HG02840 (cell line): Measurements from ENCODE around the gene DRAXIN.
A peak's percentile ranks its signal among the peaks of the same experiment; 100 is the strongest.

ENCODE experiments used
- ATAC-seq: cut with Tn5 transposase; IDR thresholded peaks from one replicate; pipeline ENCODE4 v1.9.1; 2021; ENCODE audit warnings: mild to moderate bottlenecking, moderate library complexity, moderate number of reproducible peaks; ENCODE audit not compliant: unreplicated experiment, low FRiP score

Gene DRAXIN

DNA sequence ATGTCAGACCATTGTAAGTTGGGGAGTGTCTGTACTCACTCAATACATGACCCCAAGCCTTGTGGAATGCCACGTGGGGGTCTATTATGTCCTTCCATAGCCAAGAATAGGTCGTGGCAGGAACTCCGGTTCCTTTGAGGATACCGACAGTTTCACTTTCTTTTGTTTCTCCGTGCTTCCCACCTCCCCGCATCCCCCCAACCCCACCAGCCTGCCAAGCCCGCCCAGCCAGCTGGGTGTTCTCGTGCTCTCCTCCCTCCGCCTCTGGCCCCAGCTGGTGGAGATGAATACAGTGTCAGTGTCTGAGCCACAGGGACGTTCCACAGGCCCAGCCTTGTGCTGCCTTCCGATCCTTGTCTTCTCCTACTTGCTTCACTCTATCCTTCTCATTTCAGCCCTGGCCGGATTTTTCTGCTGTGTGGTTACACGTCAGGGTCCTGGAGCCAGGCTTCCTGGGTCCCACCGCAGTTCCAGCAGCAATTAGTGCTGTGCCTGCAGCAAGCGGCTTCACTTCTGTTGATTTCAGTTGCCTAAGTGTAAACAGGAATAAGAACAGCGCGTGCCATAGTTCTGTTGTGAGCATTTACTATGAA lies 40.3 kb downstream of the DRAXIN start:
- no peak for ATAC-seq

- no peak for ATAC-seq
Observed at GRCh38 chr1:11733306-11733705, 41.8 kb downstream of the DRAXIN start.

DNA sequence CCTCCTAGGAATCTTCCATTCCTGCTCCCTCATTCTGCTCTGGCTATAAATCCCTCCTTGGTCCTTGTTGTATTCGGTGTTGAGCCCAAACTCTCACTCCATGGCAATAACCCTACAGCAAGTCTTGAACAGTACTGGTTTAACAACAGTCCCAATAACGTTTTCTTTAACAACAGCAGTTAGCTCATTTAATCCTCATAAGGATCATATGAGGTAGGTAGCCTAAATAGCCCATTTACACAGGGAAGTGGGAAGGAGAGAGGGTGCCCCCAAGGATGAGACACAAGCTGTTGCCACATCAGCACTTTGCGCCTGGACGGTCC lies 44.0 kb downstream of the DRAXIN start:
- ATAC-seq: peak; percentile 28

DNA sequence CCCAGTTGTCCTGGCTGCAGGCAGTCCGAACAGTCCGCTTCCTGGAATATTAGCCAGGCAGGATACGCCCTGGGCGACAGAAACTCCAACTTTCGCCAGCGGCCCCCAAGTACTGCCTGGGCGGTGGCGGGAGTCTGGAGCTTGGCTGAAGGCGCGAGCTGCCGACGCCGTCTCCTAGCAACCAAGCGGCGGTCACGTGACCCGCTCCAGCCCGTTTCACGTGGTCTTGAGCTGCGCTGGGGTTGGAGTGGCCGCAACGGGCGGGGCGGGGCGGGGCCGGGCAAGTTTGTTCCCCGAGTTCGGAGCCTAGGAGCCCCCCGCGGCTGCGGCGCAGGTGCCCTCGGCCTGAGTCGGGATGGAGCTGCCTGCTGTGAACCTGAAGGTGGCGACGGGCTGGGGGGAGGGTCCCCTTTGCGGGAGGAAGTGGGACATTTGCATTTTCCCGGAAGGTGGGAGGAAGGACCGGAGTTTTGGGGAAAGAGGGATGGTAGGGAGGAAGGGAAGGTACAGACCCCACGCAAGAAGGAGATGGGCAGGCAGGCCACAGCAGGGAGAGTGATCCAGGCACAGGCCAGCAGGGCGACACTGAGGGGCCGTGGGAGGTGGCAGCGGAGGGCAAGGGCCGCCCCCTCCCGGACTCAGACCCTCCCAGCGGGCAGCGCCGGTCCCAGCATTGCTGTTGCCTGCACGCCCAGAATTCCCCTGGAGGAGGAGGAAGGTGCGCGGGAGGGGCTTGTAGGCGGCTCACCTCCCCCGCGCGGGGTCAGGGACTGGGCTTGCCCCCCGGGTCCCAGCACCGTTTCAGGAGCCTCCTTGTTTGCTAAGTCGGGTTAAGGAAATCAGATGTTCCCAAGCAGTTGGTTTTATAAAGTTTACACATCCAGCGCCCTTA lies 44.6 kb downstream of the DRAXIN start, which contains the start of gene AGTRAP:
Gene AGTRAP (plus strand): TSS at position 283 of the 892 bp plus-strand sequence. CDS start 73 bp downstream, at position 356.
- ATAC-seq: peak; percentile 70

DNA sequence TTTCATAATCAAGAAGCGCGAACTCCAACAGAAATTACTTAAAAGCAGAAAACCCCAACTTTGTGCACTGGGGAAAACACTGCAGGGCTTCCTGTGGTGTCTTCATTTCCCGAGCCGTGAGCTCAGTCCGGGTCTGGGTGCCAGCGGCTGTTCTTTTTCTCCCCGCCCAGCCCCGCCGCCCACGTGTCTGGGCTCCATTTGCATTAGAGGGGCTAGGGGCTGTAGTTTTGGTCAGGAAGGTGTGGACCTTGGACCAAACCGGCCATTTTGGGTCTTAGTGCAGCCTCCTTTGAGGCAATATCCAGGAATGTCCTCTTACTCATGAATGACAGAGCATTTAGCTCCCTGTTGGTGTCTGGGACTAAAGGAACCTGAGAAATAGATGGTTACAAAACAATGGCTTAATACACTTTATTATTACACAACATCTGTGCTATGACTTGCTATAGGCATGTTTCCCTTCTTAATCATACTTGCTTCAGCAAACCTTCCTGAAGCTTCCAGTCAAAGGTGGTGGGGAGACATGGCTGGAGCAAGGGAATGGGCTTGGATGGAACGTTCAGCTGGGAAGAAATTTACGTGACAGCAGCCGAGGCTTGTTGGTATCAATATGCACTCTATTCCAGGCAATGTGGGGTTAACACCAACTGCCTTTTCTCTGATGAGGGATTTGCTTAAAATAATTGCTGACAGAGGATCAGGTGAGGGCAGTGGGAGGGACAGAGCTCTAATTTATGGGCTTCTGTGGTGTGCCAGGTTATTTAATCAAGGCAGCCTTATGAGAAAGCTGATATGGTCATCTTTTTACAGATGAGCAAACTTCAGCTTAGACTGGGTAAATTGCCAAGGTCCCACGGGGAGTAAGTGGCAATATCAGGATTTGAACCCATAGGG lies 45.5 kb downstream of the DRAXIN start:
- ATAC-seq: no peak

DNA sequence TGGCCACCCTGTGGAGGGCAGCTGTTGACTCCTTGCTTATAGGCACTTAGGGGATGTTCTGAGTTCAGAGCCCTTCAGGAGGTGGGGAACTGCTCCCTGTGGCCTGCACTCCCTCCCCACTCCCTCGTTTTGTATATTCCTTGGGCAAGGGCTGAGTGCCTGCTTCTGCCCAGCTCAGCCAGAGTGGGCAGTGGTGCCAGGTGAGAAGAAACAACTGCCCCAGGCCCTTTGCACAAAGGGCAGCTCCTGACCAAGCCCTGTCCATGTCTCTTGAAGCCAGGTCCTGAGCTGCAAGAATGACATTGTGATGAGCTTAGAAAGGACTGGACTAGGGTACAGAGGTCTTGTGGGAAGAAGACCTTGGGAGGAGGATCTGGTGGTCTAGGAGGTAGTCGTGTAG lies 46.6 kb downstream of the DRAXIN start:
- no peak for ATAC-seq

DNA sequence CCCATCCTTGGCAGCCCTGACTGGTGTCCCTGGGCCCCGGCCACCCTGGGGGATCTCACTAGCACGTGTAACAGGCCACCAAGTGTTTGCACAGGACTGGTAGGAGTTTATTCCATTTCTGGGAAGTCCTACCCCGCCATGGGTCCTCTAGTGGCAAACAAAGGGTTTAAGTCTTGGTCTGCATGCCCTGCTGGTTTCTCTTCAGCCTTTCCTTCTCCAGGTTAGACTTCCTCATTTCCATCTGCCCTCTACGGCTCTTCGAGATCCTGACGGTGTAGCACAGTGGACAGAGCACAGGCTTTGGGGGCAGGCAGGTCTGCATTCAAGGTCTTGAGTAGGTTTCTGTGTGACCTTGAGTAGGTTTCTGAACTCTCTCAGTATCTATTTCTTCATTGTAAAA lies 47.3 kb downstream of the DRAXIN start:
- no peak for ATAC-seq

DNA sequence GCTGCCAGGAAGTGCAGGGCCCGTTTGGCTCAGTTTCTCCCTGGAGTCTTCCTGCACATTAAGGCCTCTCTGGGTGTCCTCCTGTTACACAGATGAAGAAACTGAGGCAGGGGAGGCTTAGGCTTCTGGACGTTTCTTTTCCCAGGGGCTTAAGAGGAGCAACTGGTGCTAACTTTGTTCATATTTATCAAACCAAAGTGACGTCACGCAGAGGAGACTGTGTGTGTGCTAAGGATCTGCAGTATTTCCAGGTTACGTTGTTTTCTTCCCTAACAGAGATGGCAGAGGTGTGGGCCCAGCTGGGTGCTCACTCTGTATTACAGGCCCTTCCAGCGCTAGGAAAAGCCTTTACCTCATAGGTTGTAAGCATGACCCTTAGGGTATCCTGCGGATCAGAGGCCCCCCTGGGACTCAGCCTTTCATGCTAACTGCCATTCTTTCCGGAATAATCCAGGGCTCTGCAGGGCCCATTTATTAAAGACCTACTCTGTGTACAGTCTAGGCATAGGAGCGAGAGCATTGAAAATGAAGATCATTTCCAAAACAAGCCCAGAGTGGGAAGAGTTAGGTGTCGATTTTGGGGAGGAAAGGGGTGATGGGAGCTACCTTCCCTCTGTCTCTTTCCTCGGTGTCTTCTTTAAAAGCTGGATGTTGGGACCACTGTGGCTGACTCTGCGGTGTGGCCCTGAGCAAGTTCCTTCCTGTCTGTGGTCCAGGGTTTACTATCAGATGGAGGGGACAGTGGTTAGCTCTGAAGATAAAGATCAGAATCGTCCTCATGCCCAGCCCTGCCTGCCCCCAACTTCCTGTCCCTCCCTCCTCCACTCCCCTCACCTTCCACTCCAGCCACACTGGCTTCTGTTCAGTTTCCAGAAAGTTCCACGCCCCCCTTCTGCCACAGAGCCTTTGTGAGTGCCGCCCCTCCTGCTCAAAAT lies 49.0 kb downstream of the DRAXIN start:
- ATAC-seq: no peak

DNA sequence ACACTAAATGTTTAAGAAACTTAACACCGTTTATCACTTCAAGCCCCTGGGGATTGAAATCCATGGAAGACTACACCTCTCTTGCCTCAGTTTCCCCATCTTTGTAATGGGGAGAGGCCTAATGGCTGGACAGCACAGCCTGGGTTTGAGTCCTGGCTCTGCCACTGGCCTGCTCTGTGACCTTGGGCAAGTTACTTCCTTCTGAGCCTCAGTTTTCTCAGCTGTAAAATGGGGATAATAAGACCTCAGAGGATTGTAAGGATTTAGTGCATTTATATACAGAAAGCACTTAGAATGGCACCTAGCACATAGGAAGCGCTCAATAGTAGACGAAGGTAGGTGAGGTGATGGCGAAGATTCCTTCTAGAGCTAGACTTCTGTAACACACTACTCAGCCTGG lies 50.0 kb downstream of the DRAXIN start:
- ATAC-seq: no peak

GRCh38 chr1:11741919-11742558 lies 50.5 kb downstream of the DRAXIN start:
- no peak for ATAC-seq

DNA sequence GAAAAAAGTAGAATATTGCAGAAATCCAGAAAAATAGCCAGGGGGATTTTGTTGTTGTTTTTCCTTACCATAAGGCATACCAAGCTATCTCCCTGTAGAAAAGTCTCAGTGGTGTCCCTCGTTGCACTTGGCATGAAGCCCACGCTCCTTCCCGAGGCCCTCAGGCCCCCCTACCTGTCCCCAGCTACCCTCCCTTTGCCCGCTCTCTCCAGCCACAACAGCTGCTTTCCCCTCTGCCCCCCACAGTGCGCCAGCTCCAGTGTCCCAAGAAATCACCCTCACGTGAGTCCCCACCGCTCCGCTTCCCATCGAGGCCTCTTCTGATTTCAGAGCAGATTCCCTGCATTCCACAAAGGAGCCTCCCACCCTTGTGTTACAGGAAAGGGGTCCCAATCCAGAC lies 52.8 kb downstream of the DRAXIN start:
- ATAC-seq: no peak

- ATAC-seq: no peak
Observed at GRCh38 chr1:11746092-11746491, 54.6 kb downstream of the DRAXIN start.

GRCh38 chr1:11746795-11747487 lies 55.4 kb downstream of the DRAXIN start:
- ATAC-seq: no peak

- ATAC-seq: no peak
Observed at GRCh38 chr1:11748294-11749202, 57.0 kb downstream of the DRAXIN start.

DNA sequence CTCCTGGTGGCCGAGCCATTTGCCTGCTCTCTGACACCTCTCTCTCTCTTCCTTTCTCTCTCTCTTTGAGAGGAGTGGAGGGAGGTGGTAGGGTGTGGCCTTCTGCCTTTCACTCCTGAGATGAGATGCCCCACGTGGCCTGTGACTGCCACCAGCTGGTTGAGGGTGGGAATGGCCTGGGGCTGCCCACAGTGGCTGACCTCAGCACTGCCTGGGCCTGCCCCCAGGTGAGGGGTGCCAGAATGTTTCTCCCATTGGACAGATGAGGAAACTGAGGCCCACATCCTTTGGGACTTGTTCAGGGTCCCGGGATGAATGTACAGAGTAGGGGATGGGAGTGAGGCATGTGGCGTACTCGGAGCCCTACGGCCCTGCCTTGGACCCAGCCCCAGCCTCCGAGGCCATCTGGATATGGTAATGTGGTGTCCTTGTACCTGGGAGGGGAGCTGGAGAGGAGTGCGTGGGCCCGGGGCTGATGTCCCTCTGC lies 57.7 kb downstream of the DRAXIN start:
- ATAC-seq: no peak

DNA sequence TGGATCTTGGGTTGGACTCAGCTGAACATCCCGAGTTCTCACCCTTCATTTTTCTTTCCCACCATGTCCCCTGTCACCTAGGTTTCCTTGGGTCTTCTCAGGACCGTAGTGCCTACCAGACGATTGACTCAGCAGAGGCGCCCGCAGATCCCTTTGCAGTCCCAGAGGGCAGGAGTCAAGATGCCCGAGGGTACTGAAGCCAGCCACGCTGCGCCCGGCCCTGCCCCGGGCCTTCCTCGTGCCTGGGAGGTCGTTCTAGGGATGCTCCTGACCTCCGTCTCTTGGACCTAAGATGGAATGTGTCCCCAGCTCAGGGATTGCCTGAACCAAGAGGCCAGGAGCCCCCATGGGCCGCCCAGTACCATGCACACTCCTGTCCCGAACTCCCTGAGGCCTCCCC lies 58.5 kb downstream of the DRAXIN start:
- no peak for ATAC-seq

- no peak for ATAC-seq
Observed at GRCh38 chr1:11751087-11751486, 59.6 kb downstream of the DRAXIN start.
